H1 (cell line): ENCODE measurements around the gene MUC5AC. TPM values are rescaled to one million over a fixed set of nuclear protein-coding genes. Genes with fewer than 3 reads are reported as not detected.

Source experiments
- CTCF ChIA-PET: fragments of 300-600 bp; sonication (Branson Sonifier 250); formaldehyde crosslinking; loops from one replicate; lab custom pipeline; 2021; ENCODE audit not compliant: partially characterized antibody; lab: Charles Lee
- POLR2A ChIA-PET: fragments of 300-600 bp; sonication (Branson Sonifier 250); formaldehyde crosslinking; loops from one replicate; lab custom pipeline; 2021; ENCODE audit warnings: inconsistent platforms; ENCODE audit not compliant: partially characterized antibody; lab: Charles Lee
- DNase-seq, 2 experiments: peaks; one replicate each; pipeline versions ENCODE4 v3.0.0 to v3.0.0-alpha.2; 2010 to 2022; ENCODE audit warnings: low spot score in 2 of 2, low read depth in 1 of 2, mixed read lengths in 1 of 2
- FAIRE-seq: peaks from 2 replicates; lab custom pipeline; 2011; peaks lifted over from hg19 to GRCh38; lab: Jason Lieb, UNC
- H2AFZ ChIP-seq: 2 replicates; pipeline ENCODE4 v1.8.1; 2012; ENCODE audit warnings: low read length, inconsistent platforms
- H2AK5ac ChIP-seq: 2 replicates; pipeline ENCODE4 v1.6.1; 2013; ENCODE audit warnings: low read depth, low read length
- H2BK120ac ChIP-seq: replicated peaks from 2 replicates; pipeline ENCODE3; 2013; ENCODE audit warnings: low read depth, low read length, inconsistent platforms
- H2BK12ac ChIP-seq: 2 replicates; pipeline ENCODE4 v1.6.1; 2013; ENCODE audit warnings: low read depth, low read length
- H2BK15ac ChIP-seq: 2 replicates; pipeline ENCODE4 v1.6.1; 2013; ENCODE audit warnings: low read length
- H2BK20ac ChIP-seq: 2 replicates; pipeline ENCODE4 v1.6.1; 2013; ENCODE audit warnings: low read length
- H2BK5ac ChIP-seq: 2 replicates; pipeline ENCODE4 v1.6.1; 2013; ENCODE audit warnings: low read depth, low read length
- H3K14ac ChIP-seq: 2 replicates; pipeline ENCODE4 v1.6.1; 2013; ENCODE audit warnings: inconsistent platforms; ENCODE audit not compliant: insufficient read length
- H3K18ac ChIP-seq: 2 replicates; pipeline ENCODE4 v1.6.1; 2013; ENCODE audit warnings: low read length; ENCODE audit errors: extremely low read depth
- H3K23ac ChIP-seq: 2 replicates; pipeline ENCODE4 v1.6.1; 2013; ENCODE audit warnings: inconsistent platforms; ENCODE audit not compliant: insufficient read length
- H3K23me2 ChIP-seq: 2 replicates; pipeline ENCODE4 v1.6.1; 2013; ENCODE audit warnings: low read depth, low read length
- H3K27ac ChIP-seq: 2 replicates; pipeline ENCODE4 v1.6.1; 2011; ENCODE audit warnings: low read depth, low read length, inconsistent platforms
- H3K27me3 ChIP-seq, 4 experiments: replicated peaks in 1 of 4; 1 replicate in 1 of 4; 2 replicates in 3 of 4; pipeline versions ENCODE4 v1.6.1 to v1.8.1; 2011 to 2013; ENCODE audit warnings: low read length in 3 of 4, mild to moderate bottlenecking in 3 of 4, inconsistent platforms in 2 of 4, mixed read lengths in 2 of 4, moderate library complexity in 1 of 4; ENCODE audit not compliant: control insufficient read depth in 3 of 4, insufficient read depth in 3 of 4; ENCODE audit errors: extremely low read depth in 1 of 4
- H3K36me3 ChIP-seq, 4 experiments: 2 replicates each; pipeline versions ENCODE4 v1.6.1 to v1.8.1; 2011 to 2013; ENCODE audit warnings: mild to moderate bottlenecking in 4 of 4, low read length in 3 of 4, moderate library complexity in 2 of 4, control low read depth in 1 of 4, inconsistent platforms in 1 of 4; ENCODE audit not compliant: insufficient read depth in 4 of 4, control insufficient read depth in 2 of 4
- H3K4ac ChIP-seq: replicated peaks from 2 replicates; pipeline ENCODE3; 2013; ENCODE audit warnings: low read length, low read depth, mixed read lengths, inconsistent platforms; ENCODE audit not compliant: insufficient read length
- H3K4me1 ChIP-seq, 4 experiments: replicated peaks in 1 of 4; 1 replicate in 1 of 4; 2 replicates in 3 of 4; pipeline versions ENCODE4 v1.6.1 to v1.8.1; 2011 to 2013; ENCODE audit warnings: low read length in 3 of 4, inconsistent platforms in 2 of 4, mixed read lengths in 1 of 4; ENCODE audit not compliant: insufficient read depth in 4 of 4, control insufficient read depth in 3 of 4
- H3K4me2 ChIP-seq, 2 experiments: 2 replicates each; pipeline versions ENCODE4 v1.6.1 to v1.8.1; 2011 to 2013; ENCODE audit warnings: low read depth in 2 of 2, low read length in 2 of 2, control low read depth in 1 of 2, inconsistent platforms in 1 of 2, mild to moderate bottlenecking in 1 of 2; ENCODE audit not compliant: insufficient read depth in 1 of 2
- H3K4me3 ChIP-seq, 4 experiments: fragments of 200-600, 300-600 bp in 1 of 4; sonication (generic), shearing (Covaris generic), sonication (Bioruptor Twin) in 1 of 4; 2 replicates each; pipeline versions ENCODE4 v1.5.1 to v1.8.1; 2011 to 2016; ENCODE audit warnings: low read length in 4 of 4, low read depth in 3 of 4, control low read depth in 2 of 4, inconsistent platforms in 2 of 4, mild to moderate bottlenecking in 2 of 4, mixed read lengths in 1 of 4, moderate library complexity in 1 of 4; ENCODE audit not compliant: insufficient read depth in 2 of 4; ENCODE audit errors: extremely low read depth in 1 of 4
- H3K56ac ChIP-seq: replicated peaks from 2 replicates; pipeline ENCODE3; 2013; ENCODE audit warnings: low read depth, mild to moderate bottlenecking, mixed read lengths, low read length, inconsistent platforms; ENCODE audit not compliant: insufficient read length
- H3K79me1 ChIP-seq: 2 replicates; pipeline ENCODE4 v1.6.1; 2013; ENCODE audit warnings: low read depth, low read length, control low read depth
- H3K79me2 ChIP-seq, 2 experiments: 2 replicates each; pipeline versions ENCODE4 v1.6.1 to v1.8.1; 2012 to 2013; ENCODE audit warnings: low read length in 2 of 2, mild to moderate bottlenecking in 2 of 2, inconsistent platforms in 1 of 2; ENCODE audit not compliant: insufficient read depth in 2 of 2, control insufficient read depth in 1 of 2
- H3K9ac ChIP-seq, 4 experiments: replicated peaks in 1 of 4; 1 replicate in 1 of 4; 2 replicates in 3 of 4; pipeline versions ENCODE4 v1.6.1 to v1.8.1; 2011 to 2013; ENCODE audit warnings: low read depth in 3 of 4, low read length in 3 of 4, control low read depth in 2 of 4, mild to moderate bottlenecking in 2 of 4, moderate library complexity in 2 of 4, inconsistent platforms in 1 of 4; ENCODE audit errors: extremely low read depth in 1 of 4
- H3K9me3 ChIP-seq, 2 experiments: 2 replicates each; pipeline versions ENCODE4 v1.6.1 to v1.8.1; 2012 to 2013; ENCODE audit warnings: mild to moderate bottlenecking in 2 of 2, moderate library complexity in 2 of 2, control low read depth in 1 of 2, inconsistent platforms in 1 of 2, low read depth in 1 of 2, low read length in 1 of 2, mixed read lengths in 1 of 2; ENCODE audit not compliant: insufficient read depth in 2 of 2
- H4K20me1 ChIP-seq, 2 experiments: replicated peaks in 1 of 2; 2 replicates each; pipeline versions ENCODE3 to v1.8.1; 2011 to 2013; ENCODE audit warnings: inconsistent platforms in 2 of 2, low read length in 2 of 2, mild to moderate bottlenecking in 1 of 2; ENCODE audit not compliant: insufficient read depth in 2 of 2, control insufficient read depth in 1 of 2
- H4K5ac ChIP-seq: 2 replicates; pipeline ENCODE4 v1.6.1; 2013; ENCODE audit warnings: low read length, low read depth, mixed read lengths, inconsistent platforms; ENCODE audit not compliant: insufficient read length
- H4K8ac ChIP-seq: 2 replicates; pipeline ENCODE4 v1.8.0; 2013; ENCODE audit warnings: mild to moderate bottlenecking, moderate library complexity, low read length, inconsistent platforms; ENCODE audit not compliant: insufficient read depth; ENCODE audit errors: extremely low read depth
- H4K91ac ChIP-seq: replicated peaks from 2 replicates; pipeline ENCODE3; 2013; ENCODE audit warnings: low read length, mixed read lengths, inconsistent platforms; ENCODE audit not compliant: insufficient read length
- CBX5 ChIP-seq: fragments of 300-800, 300-1000 bp; sonication (generic); IDR thresholded peaks from 2 replicates; pipeline ENCODE4 v1.7.1; 2016; ENCODE audit warnings: antibody characterized with exemption, low read length, low read depth
- EP300 ChIP-seq, 2 experiments: IDR thresholded peaks; 1 replicate in 1 of 2; 2 replicates in 1 of 2; pipeline ENCODE4 v1.6.1; 2011 to 2012; ENCODE audit warnings: low read depth in 2 of 2, low read length in 2 of 2, mild to moderate bottlenecking in 2 of 2, borderline replicate concordance in 1 of 2, inconsistent platforms in 1 of 2, moderate library complexity in 1 of 2
- WGBS, 2 experiments: shearing (Covaris generic) in 1 of 2; methylation state at CpG; one replicate each; pipeline versions ENCODE4 v1.1.6 to v1.1.7; 2013 to 2015; ENCODE audit warnings: low lambda C conversion rate in 2 of 2, mixed read lengths in 2 of 2, inconsistent platforms in 1 of 2, low coverage in 1 of 2, missing lambda C conversion rate in 1 of 2; ENCODE audit not compliant: insufficient replicate concordance in 2 of 2, insufficient coverage in 1 of 2, insufficient read length in 1 of 2; ENCODE audit errors: extremely low coverage in 1 of 2, missing lambda C conversion rate in 1 of 2; 5-methylcytosine and 5-hydroxymethylcytosine counted together
- polyA plus RNA-seq, 7 experiments: library from polyadenylated mRNA; depleted of rRNA in 3 of 7; stranded (reverse) in 5 of 7; unstranded in 2 of 7; fragments of >200 nt in 5 of 7; fragments of 200-250 nt in 2 of 7; gene quantifications; 1 replicate in 5 of 7; 2 replicates in 1 of 7; 4 replicates in 1 of 7; pipeline versions ENCODE4 v1.2.1 to v1.2.3, GENCODE V29; 2011 to 2013; ENCODE audit warnings: missing spikeins in 2 of 7, mixed read lengths in 2 of 7
- total RNA-seq: library from RNA; stranded (reverse); fragmentation: NEBNext Ultra II Directional; extraction: Animal tissue kit (Norgen Biotek cat#: 25700); gene quantifications from 2 replicates; pipeline ENCODE4 v1.2.1, GENCODE V29; 2021

MUC5AC gene
- total and polyA plus RNA-seq, 2 of the 8 experiments (the other 6 are each of a cell fraction or from before 2014, with no cell fraction given) = not detected

DNA sequence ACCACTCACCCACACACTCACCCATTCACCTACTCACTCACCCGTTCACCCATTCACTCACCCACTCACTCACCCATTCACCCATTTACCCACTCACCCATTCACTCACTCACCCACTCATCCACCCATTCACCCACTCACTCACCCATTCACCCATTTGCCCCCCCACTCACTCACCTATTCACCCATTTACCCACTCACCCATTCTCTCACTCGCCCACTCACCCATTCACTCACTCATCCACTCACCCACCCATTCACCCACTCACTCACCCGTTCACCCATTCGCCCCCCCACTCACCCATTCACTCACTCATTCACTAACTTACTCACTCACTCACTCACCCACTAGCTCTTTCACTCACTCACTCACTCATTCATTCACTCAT, 15.0 kb downstream of the MUC5AC start:
- no peak overlapping the region for H4K5ac ChIP-seq
- peaks cover 0 to 3% of the 10 kb centered on the region in 2 experiments for H4K20me1 ChIP-seq
- H3K4ac ChIP-seq = no peak overlapping the region
- H3K23ac ChIP-seq = no peak overlapping the region
- no peaks in the 10 kb centered on the region for H3K4me1 ChIP-seq
- no peak overlapping the region for H3K4me3 ChIP-seq
- no peak for DNase-seq
- ChIA-PET POLR2A (no interaction called here), CTCF (no interaction called here)
- no peak overlapping the region for H3K27ac ChIP-seq
- no peak overlapping the region for H2AFZ ChIP-seq
- no peak for FAIRE-seq
- H3K36me3 ChIP-seq = no peaks in the 10 kb centered on the region
- no peak overlapping the region for H2BK12ac ChIP-seq
- no peaks in the 10 kb centered on the region for H3K79me2 ChIP-seq
- H2BK120ac ChIP-seq = no peak overlapping the region
- no peak overlapping the region for H3K18ac ChIP-seq
- 74 to 97% methylated on average over 4 of the region's 4 CpGs for WGBS, 2 experiments
- no peak overlapping the region for H3K9ac ChIP-seq
- H3K23me2 ChIP-seq = peaks cover 27% of the 10 kb centered on the region; the same call in 1 of the 2 replicates
- H3K27me3 ChIP-seq = no peaks in the 10 kb centered on the region
- H3K9me3 ChIP-seq = peaks cover 46 to 61% of the 10 kb centered on the region in 2 experiments; a peak in 3 of 4 replicates
- H3K56ac ChIP-seq = no peak overlapping the region
- H2BK5ac ChIP-seq = no peak overlapping the region
- H4K91ac ChIP-seq = no peak overlapping the region
- no peak overlapping the region for H4K8ac ChIP-seq
- no peak overlapping the region for H3K4me2 ChIP-seq
- no peak overlapping the region for H2AK5ac ChIP-seq
- no peak overlapping the region for H2BK20ac ChIP-seq
- no peak overlapping the region for H2BK15ac ChIP-seq
- H3K14ac ChIP-seq = no peak overlapping the region
- no peaks in the 10 kb centered on the region for H3K79me1 ChIP-seq
- no peak for TF ChIP-seq CBX5
- no peak for TF ChIP-seq EP300 (IDR thresholded peaks at IDR 0.05; ENCODE audit: borderline replicate concordance in 1 of 2, low read depth in 2 of 2, low read length in 2 of 2)
